Activated gamma-delta T cell (primary cell): ENCODE measurements around the gene MINAR1.
"Not testable (repeated sequence)": the region's sequence is repeated elsewhere in the genome, so short reads cannot be mapped to it uniquely, and the experiment has no call there.

Experiments used
- DNase-seq: peaks from one replicate; lab custom pipeline; 2025; lab: John Stamatoyannopoulos, UW
- total RNA-seq, 2 donors: gene quantifications; one replicate each; lab custom pipeline; 2026; lab: John Stamatoyannopoulos, UW

MINAR1 gene
- 1.7 to 1.8 reads per million in 2 donors for total RNA-seq

- DNase-seq, result no peak
These were observed at the start of gene MINAR1 for GRCh38 chr15:79431636-79432344. MINAR1 (plus strand) TSS chr15:79432336; CDS start chr15:79456148, 23,812 bp downstream.

GRCh38 chr15:79394231-79394630 lies 37.9 kb upstream of the MINAR1 start:
- no peak for DNase-seq

DNA sequence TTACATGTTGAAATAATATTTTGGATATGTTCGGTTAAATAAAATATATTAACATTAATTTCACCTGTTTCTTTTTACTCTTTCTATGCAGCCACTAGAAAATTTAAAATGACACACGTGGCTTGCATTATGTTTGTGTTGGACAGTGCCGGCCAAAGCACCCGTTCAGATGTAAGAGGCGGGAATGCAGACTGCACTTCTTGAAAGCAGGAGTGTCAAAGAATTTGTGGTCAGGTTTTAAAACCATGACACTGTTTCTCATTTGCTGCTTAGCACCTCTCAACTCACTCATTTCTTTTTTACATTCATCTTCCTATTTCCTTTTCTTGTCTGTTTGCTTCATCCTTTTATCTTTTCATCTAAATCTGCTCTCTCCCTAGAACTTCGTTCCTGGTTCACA lies 35.3 kb upstream of the MINAR1 start:
- DNase-seq, result no peak

DNA sequence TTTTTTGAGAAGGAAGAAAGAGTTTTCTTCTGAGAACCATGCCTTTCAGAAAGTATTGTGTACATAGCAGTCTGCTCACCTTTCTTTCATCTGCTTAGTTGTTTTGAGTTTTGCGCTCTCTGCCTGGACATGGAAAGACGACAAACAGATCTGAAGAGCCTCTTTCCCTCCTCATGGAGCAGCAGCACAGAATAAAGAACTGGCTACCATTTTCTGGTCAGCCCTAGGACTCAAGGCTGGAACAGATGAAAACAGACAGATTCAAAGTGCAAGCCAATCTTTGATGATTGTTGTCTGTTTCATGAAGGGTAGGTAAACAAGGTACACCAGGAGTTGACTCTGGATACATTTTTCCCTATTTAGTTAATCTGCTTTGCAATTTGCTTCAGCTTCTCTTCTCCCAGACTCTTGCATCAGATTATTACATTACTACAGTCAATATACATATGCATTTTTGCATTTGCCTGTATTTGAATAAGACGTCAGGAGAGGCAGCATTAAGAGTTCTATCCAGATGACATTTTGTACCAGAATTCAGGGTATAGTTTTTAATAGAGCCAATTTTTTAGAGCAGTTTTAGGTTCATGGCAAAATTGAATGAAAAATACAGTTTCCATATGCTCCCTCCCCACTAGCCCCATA lies 34.7 kb upstream of the MINAR1 start:
- no peak for DNase-seq

DNA sequence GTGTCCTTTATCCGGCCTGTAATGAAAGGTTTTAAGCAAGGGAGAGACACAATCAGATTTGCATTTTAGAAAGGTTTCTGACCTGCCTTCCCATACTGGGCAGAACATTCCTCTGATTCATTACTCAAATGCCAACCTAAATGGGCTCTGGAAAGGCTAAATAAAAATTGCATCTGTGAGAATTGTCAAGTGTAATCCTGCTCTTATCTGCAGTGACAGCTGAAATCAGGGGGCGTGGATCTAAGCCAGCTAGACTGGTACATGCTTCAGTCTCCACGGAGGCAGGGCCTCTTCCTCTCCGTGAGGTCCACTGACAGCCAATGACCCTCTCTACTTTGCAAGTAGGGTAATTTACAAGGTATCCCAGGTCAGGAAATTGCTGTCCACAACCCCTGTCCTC lies 32.5 kb upstream of the MINAR1 start:
- DNase-seq, result no peak

DNA sequence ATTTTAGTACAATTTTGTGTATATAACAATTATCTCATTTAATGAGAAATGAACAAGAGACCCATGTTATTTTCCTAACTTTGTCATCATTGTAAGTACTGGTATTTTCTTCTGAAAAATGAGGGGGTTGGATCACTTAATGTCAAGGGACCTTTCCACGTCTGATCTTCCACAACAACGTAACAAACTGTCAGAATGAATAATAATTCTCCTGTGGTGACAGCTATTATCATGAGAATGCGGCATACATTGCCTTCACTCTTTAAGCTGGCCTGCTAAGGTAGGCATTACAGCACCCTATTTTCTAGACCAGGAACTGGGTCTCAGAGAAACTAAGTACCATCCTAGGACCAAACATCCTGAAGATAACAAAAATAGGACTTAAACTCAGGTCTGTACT lies 31.5 kb upstream of the MINAR1 start:
- no peak for DNase-seq

GRCh38 chr15:79401301-79401700 lies 30.8 kb upstream of the MINAR1 start:
- DNase-seq, result no peak

- DNase-seq, result no peak
These were observed 30.0 kb upstream of the MINAR1 start for GRCh38 chr15:79402136-79402535.

- DNase-seq, result no peak
These were observed 28.6 kb upstream of the MINAR1 start for GRCh38 chr15:79403501-79403900.

DNA sequence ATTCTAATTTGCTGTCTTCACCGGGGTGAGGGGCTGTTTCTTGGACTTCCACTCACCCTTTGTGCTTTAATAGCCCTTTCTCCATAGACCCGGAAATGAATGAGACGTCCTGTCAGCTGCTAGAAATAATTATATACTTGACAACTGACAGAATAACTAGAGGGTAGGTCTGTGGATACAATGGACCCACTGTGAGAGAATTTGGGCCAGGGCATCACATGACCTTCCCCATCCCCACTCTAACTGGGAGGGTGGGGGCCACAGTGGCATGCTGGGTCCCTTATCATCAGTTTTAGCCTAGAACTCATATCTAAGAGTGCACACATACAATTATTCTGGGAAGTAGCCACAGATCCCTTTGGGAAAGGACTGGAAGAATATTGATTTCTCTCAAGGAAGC lies 25.9 kb upstream of the MINAR1 start:
- DNase-seq, result no peak

DNA sequence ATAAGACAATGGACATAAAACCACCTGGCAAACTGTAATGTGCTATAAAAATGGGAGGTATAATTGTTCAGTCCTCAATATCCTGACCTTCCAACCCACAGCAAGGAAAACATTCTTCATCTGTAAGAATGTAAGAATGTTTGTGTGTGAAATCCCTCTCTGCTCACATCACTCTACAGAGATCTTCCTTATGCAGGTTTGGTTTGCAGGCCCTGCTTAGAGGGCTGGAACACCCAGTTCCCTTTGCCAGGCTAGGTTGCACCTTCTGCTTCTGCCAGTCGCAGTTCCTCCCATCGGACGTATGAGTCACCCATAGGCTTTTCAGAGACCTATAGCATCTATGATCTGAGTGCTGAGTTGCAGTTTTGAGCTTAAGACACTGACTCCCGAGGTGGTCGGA lies 24.1 kb upstream of the MINAR1 start:
- DNase-seq, result no peak

DNA sequence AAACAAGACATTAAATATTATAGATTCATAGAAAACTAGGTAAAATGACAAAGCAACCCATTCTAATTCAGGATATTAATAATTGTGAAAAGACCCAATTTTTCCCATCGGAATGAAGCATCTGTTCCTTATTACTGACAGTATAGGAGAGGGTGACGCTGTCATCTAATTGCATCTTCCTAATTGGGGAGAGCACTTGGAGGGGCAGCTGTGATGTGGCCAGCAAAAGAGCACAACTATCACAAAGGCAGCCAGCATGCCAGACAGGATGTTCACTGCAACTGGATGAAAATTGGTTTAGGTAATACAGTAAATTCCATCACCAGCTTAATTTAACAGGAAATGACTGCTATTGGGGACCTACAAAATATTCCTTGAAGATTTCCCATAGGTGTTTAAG lies 21.9 kb upstream of the MINAR1 start:
- DNase-seq, result no peak

- DNase-seq, result no peak
These were observed 20.1 kb upstream of the MINAR1 start for GRCh38 chr15:79412010-79412409.

DNA sequence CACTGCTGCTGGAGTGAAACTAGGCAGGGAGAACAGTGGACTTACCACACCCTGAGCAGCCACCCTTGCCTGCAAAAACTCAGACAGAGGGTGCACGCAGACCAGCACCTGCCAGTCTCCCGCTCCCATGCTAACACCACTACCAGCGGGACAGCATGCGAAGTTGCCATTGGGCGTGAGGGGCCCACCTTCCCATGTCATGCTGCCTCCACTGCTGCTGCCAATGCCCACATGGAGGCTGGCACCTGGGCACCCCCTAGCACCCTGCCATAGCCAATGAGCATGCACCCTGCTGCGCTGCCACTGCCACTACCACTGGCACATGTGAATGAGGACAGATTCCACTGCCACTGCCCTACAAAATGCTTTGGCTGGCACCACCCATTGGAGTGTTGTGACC lies 19.7 kb upstream of the MINAR1 start:
- no peak for DNase-seq

- no peak for DNase-seq
These were observed 15.3 kb upstream of the MINAR1 start for GRCh38 chr15:79416876-79417275.

DNA sequence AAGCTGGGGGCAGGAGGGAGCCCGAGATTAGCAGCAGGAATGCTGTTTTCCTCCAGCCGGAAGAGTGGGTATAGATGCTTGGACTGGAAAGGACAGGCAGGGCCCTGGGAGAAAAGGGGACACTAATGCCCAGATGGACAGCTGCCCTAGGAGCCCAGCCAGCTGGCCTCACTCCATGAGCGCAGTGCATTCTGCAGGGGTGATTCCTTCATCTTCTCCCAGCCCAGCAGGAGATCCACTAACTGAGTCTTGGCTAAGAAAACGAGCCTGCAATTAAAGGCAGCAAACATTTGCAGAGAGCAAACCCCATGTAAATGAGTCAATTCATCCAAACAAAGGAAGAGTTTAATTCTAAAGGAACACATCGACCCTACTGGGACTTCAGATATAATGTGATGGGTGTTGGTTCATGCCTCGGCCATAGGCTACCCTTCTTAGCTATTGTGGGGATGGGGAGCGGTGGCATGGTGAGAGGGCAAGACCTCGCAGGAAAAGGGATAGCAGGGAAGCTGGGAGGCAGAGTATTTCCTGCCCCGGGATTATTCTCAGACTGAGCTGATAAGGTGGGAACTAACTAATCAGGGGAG lies 13.3 kb upstream of the MINAR1 start:
- DNase-seq, result no peak

GRCh38 chr15:79425591-79426295 lies 6.4 kb upstream of the MINAR1 start:
- no peak for DNase-seq

GRCh38 chr15:79426899-79427298 lies 5.2 kb upstream of the MINAR1 start:
- DNase-seq, result not testable (repeated sequence)

DNA sequence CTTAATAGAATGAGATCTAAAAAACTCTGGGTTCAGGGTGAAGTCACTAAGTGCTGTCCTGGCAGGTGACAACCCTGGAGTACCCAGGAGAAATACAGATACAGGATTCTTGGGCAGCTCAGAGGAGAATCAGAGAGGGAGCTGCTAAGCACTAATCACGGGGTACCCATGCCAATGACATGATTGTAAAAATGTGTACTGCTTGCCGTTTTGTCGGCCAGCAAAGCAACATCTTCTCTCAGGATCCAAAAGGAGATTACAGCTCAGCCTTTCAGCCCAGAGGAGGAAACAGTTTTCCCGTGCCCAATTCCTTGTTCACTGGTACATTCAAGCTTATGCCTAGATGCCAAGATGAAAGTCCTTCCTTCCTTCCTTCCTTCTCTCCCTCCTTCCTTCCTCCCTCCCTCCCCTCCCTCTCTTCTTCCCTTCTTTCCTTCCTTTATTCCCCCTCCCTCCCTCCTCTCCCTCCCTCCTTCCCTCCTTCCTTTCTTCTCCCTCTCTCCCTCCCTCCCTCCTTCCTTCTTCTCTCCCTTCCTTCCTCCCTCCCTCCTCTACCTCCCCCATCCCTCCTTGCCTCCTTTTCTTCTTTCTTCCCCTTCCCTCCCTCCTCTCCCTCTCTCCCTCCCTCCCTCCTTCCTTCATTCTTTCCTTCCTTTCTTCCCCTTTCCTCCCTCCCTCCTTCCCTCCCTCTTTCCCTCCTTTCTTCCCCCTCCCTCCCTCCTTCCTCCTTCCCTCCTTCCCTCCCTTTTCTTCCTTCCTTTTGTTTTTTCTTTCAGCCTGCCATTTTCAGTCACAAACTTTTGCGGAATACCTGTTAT lies 4.1 kb upstream of the MINAR1 start:
- no peak for DNase-seq

GRCh38 chr15:79430901-79431635 lies 1.1 kb upstream of the MINAR1 start:
- DNase-seq, result no peak
